ENCODE results near the gene TUBA4A. TPM values are rescaled to one million over a fixed set of nuclear protein-coding genes. Genes with fewer than 3 reads are reported as not detected.
"Not testable (repeated sequence)": the region's sequence is repeated elsewhere in the genome, so short reads cannot be mapped to it uniquely, and the experiment has no call there.

TUBA4A gene
- total RNA-seq, 1 donor from 2014 or later: 27.5 TPM

GRCh38 chr2:219261024-219261855 is 7.5 kb upstream of the TUBA4A start:
- H3K9me3 Mint-ChIP-seq (ENCODE audit: unreplicated experiment): peaks cover 4% of the 10 kb centered on the region
- no peaks in the 10 kb centered on the region for H3K4me1 Mint-ChIP-seq (ENCODE audit: low read depth, unreplicated experiment)
- peaks cover 5% of the 10 kb centered on the region for H3K27me3 Mint-ChIP-seq (ENCODE audit: unreplicated experiment)
- no peak for TF ChIP-seq CTCF (IDR thresholded peaks at IDR 0.05; ENCODE audit: partially characterized antibody, unreplicated experiment)
- DNase-seq: no peak
- no peaks in the 10 kb centered on the region for H3K36me3 Mint-ChIP-seq (ENCODE audit: unreplicated experiment)
- H3K4me3 Mint-ChIP-seq (ENCODE audit: unreplicated experiment): no peak overlapping the region
- H3K27ac Mint-ChIP-seq (ENCODE audit: unreplicated experiment): no peak overlapping the region

- DNase-seq; H3K36me3 Mint-ChIP-seq (ENCODE audit: unreplicated experiment); H3K27ac Mint-ChIP-seq (ENCODE audit: unreplicated experiment); H3K9me3 Mint-ChIP-seq (ENCODE audit: unreplicated experiment); H3K4me1 Mint-ChIP-seq (ENCODE audit: low read depth, unreplicated experiment); H3K4me3 Mint-ChIP-seq (ENCODE audit: unreplicated experiment): not testable (repeated sequence)
- H3K27me3 Mint-ChIP-seq (ENCODE audit: unreplicated experiment): peaks cover 10% of the 10 kb centered on the region
Measured at GRCh38 chr2:219258942-219259341, 5.2 kb upstream of the TUBA4A start.

GRCh38 chr2:219254590-219255201 is 978 bp upstream of the TUBA4A start:
- peak overlapping the region; percentile 76 for H3K4me3 Mint-ChIP-seq (ENCODE audit: unreplicated experiment)
- DNase-seq: no peak
- H3K4me1 Mint-ChIP-seq (ENCODE audit: low read depth, unreplicated experiment): peaks cover 16% of the 10 kb centered on the region
- H3K9me3 Mint-ChIP-seq (ENCODE audit: unreplicated experiment): peaks cover 7% of the 10 kb centered on the region
- no peaks in the 10 kb centered on the region for H3K36me3 Mint-ChIP-seq (ENCODE audit: unreplicated experiment)
- no peak for TF ChIP-seq CTCF (IDR thresholded peaks at IDR 0.05; ENCODE audit: partially characterized antibody, unreplicated experiment)
- H3K27ac Mint-ChIP-seq (ENCODE audit: unreplicated experiment): no peak overlapping the region
- peaks cover 10% of the 10 kb centered on the region for H3K27me3 Mint-ChIP-seq (ENCODE audit: unreplicated experiment)

- Mint-ChIP-seq H3K36me3 (ENCODE audit: unreplicated experiment) (no peaks in the 10 kb centered on the region), H3K27me3 (ENCODE audit: unreplicated experiment) (peaks cover 11% of the 10 kb centered on the region), H3K4me1 (ENCODE audit: low read depth, unreplicated experiment) (peaks cover 22% of the 10 kb centered on the region), H3K27ac (ENCODE audit: unreplicated experiment) (no peak within 1 kb of the TSS), H3K4me3 (ENCODE audit: unreplicated experiment) (peak within 1 kb of the TSS; percentile 88), H3K9me3 (ENCODE audit: unreplicated experiment) (peaks cover 7% of the 10 kb centered on the region)
- no peak for TF ChIP-seq CTCF (IDR thresholded peaks at IDR 0.05; ENCODE audit: partially characterized antibody, unreplicated experiment)
- peak; percentile 52 for DNase-seq
Measured at GRCh38 chr2:219252900-219253752, 592 bp downstream of the TUBA4A start, which contains the start of gene TUBA4B. TUBA4B (plus strand) TSS chr2:219253243; CDS start chr2:219253408, 165 bp downstream.

GRCh38 chr2:219252570-219252899 is 1.2 kb downstream of the TUBA4A start:
- Mint-ChIP-seq H3K27me3 (ENCODE audit: unreplicated experiment) (peaks cover 11% of the 10 kb centered on the region), H3K27ac (ENCODE audit: unreplicated experiment) (no peak overlapping the region)
- no peak for TF ChIP-seq CTCF (IDR thresholded peaks at IDR 0.05; ENCODE audit: partially characterized antibody, unreplicated experiment)

More at GRCh38 chr2:219252570-219252899, 1.2 kb downstream of the TUBA4A start:
- DNase-seq: no peak
- H3K9me3 Mint-ChIP-seq (ENCODE audit: unreplicated experiment): peaks cover 7% of the 10 kb centered on the region
- peak overlapping the region; percentile 88 for H3K4me3 Mint-ChIP-seq (ENCODE audit: unreplicated experiment)
- H3K36me3 Mint-ChIP-seq (ENCODE audit: unreplicated experiment): no peaks in the 10 kb centered on the region
- peaks cover 22% of the 10 kb centered on the region for H3K4me1 Mint-ChIP-seq (ENCODE audit: low read depth, unreplicated experiment)
